ENCODE results near the gene VTI1A. TPM values are rescaled to one million over a fixed set of nuclear protein-coding genes. Genes with fewer than 3 reads are reported as not detected.

The VTI1A gene
- total and polyA plus RNA-seq, 2 of the 4 experiments (the other 2 are of a cell fraction) = 9.7 to 24.9 TPM

DNA sequence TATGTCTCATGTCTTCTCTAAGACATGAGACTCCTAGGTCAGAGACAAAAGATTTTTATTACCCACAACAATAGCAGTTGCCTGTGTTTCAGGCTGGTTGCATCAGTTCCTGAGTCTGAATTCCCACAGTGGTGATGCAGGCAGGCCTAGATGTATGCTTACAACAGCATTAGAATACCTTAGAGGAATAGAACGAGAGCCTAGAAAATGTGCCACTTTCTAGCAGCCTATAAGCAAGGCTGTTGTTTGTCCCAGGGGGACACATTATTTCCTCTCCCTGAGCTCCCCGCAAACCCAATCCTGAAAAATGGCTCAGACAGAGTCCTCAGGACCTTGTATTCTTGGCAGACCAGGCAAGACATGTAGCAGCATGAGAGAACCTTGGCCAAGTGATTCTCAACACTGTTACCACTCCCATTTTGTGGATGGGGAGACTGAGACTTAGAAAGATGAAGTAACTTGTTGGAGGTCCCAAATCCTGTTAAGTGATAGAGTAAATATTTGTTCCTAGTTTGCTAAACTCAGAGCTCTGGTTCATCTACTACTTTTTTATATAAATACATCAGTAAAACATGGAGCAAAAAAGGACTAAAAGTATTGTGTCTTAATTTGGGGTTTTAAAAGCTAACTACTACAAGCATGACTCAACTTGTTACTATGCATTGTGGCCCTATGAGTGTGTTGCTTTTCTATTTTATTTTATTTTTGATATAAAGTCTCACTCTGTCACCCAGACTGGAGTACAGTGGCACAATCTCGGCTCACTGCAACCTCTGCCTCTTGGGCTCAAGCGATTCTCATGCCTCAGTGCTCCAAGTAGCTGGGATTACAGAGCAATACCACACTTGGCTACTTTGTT lies 14.2 kb downstream of the VTI1A start:
- POLR2A ChIA-PET (ENCODE audit: unreplicated experiment) = interaction anchor here (0.7 to 0.8 kb wide), 2 partner anchors 11 to 511 kb away, joined by 3 read pairs; no protein-coding TSS in a partner anchor
- Histone ChIP-seq H3K4me3 (ENCODE audit: insufficient read depth, low read depth, low read length) (no peak overlapping the region), H3K14ac (replicated peaks; ENCODE audit: low read depth, low read length) (peak overlapping the region; percentile 77), H3K27ac (ENCODE audit: insufficient read depth, low read length) (peak overlapping the region; percentile 44; the same call in 1 of the 2 replicates), H3K79me1 (ENCODE audit: low read depth in 1 of 2, low read length in 2 of 2) (peaks cover 17 to 21% of the 10 kb centered on the region in 2 experiments), H3K9ac (ENCODE audit: low read depth, low read length) (no peak overlapping the region), H2AK9ac (replicated peaks; ENCODE audit: low read depth, low read length, poor library complexity) (no peak overlapping the region), H3K4me1 (ENCODE audit: control insufficient read depth, insufficient read depth, low read length) (0 out of 2 replicates have a peak, but pooled peaks cover 2% of the 10 kb centered on the region), H4K91ac (ENCODE audit: insufficient read depth, low read depth, low read length) (peak overlapping the region; percentile 16), H3K23ac (ENCODE audit: low read depth, low read length) (peak overlapping the region; percentile 71), H4K20me1 (ENCODE audit: insufficient read depth, low read length) (no peaks in the 10 kb centered on the region), H3K9me1 (ENCODE audit: insufficient read depth, low read length) (no peaks in the 10 kb centered on the region; the same call in 1 of the 2 replicates), H3K9me3 (ENCODE audit: control insufficient read depth, insufficient read depth, low read length) (no peaks in the 10 kb centered on the region), H2BK15ac (ENCODE audit: low read depth, low read length) (no peak overlapping the region), H3K27me3 (ENCODE audit: control insufficient read depth, insufficient read depth, low read length) (no peaks in the 10 kb centered on the region), H3K4me2 (ENCODE audit: low read depth, low read length) (no peak overlapping the region), H3K4ac (ENCODE audit: low read depth, low read length) (peak overlapping the region; percentile 50), H3K18ac (ENCODE audit: low read depth, low read length) (no peak overlapping the region), H2BK120ac (ENCODE audit: low read depth, low read length) (peak overlapping the region; percentile 73; the same call in 1 of the 2 replicates), H2BK20ac (ENCODE audit: low read depth, low read length) (peak overlapping the region; percentile 74), H3K36me3 (ENCODE audit: control insufficient read depth, insufficient read depth, low read length) (peaks cover 11% of the 10 kb centered on the region), H3K56ac (ENCODE audit: extremely low read depth, insufficient read depth, low read length) (peak overlapping the region; percentile 21; the same call in 1 of the 2 replicates), H2AFZ (replicated peaks; ENCODE audit: low read length, poor library complexity) (no peak overlapping the region), H4K5ac (ENCODE audit: low read depth, low read length) (no peak overlapping the region), H2AK5ac (ENCODE audit: low read depth, low read length) (no peak overlapping the region; the same call in 1 of the 2 replicates), H4K8ac (ENCODE audit: low read depth in 2 of 2, low read length in 2 of 2) (peak overlapping the region; percentile 19 to 52; a peak in 3 of 4 replicates), H2BK5ac (ENCODE audit: low read depth, low read length, poor library complexity, severe bottlenecking) (peak overlapping the region; percentile 81)
- CTCF ChIA-PET = no interaction called here
- dilution Hi-C loops (cut with HindIII; ENCODE audit: low sequenced_read_pairs, unreplicated experiment) = no loop called here
- BruUV-seq (replicated peaks) = no TSS peak
- peak; percentile 87 for DNase-seq
- ATAC-seq (ENCODE audit: low read depth) = peak; percentile 51; the same call in 1 of the 2 replicates
- TF ChIP-seq, protein P1, sequence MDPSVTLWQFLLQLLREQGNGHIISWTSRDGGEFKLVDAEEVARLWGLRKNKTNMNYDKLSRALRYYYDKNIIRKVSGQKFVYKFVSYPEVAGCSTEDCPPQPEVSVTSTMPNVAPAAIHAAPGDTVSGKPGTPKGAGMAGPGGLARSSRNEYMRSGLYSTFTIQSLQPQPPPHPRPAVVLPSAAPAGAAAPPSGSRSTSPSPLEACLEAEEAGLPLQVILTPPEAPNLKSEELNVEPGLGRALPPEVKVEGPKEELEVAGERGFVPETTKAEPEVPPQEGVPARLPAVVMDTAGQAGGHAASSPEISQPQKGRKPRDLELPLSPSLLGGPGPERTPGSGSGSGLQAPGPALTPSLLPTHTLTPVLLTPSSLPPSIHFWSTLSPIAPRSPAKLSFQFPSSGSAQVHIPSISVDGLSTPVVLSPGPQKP (IDR thresholded peaks at IDR 0.05; ENCODE audit: borderline replicate concordance, low read depth, low read length) = no peak
- TF ChIP-seq RCOR1 (IDR thresholded peaks at IDR 0.05; ENCODE audit: insufficient replicate concordance, low read length) (no peak), MXI1 (IDR thresholded peaks at IDR 0.05; ENCODE audit: borderline replicate concordance, low read depth, low read length) (no peak), CEBPB (IDR thresholded peaks at IDR 0.05; ENCODE audit: low read depth, low read length) (peak; percentile 95), BHLHE40 (IDR thresholded peaks at IDR 0.05; ENCODE audit: low read depth, low read length) (peak; percentile 65; the same call in 1 of the 2 replicates), RFX5 (IDR thresholded peaks at IDR 0.05; ENCODE audit: low read depth, low read length) (no peak), RAD21 (IDR thresholded peaks at IDR 0.05; ENCODE audit: low read length) (no peak), FOS (IDR thresholded peaks at IDR 0.05; ENCODE audit: low read depth, low read length) (peak; percentile 46), CHD1 (IDR thresholded peaks at IDR 0.05; ENCODE audit: low read depth, low read length) (no peak)
- TF ChIP-seq, protein P2, sequence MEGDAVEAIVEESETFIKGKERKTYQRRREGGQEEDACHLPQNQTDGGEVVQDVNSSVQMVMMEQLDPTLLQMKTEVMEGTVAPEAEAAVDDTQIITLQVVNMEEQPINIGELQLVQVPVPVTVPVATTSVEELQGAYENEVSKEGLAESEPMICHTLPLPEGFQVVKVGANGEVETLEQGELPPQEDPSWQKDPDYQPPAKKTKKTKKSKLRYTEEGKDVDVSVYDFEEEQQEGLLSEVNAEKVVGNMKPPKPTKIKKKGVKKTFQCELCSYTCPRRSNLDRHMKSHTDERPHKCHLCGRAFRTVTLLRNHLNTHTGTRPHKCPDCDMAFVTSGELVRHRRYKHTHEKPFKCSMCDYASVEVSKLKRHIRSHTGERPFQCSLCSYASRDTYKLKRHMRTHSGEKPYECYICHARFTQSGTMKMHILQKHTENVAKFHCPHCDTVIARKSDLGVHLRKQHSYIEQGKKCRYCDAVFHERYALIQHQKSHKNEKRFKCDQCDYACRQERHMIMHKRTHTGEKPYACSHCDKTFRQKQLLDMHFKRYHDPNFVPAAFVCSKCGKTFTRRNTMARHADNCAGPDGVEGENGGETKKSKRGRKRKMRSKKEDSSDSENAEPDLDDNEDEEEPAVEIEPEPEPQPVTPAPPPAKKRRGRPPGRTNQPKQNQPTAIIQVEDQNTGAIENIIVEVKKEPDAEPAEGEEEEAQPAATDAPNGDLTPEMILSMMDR (conservative IDR thresholded peaks at IDR 0.05; ENCODE audit: low read depth, low read length) = no peak
- TF ChIP-seq, protein P3, sequence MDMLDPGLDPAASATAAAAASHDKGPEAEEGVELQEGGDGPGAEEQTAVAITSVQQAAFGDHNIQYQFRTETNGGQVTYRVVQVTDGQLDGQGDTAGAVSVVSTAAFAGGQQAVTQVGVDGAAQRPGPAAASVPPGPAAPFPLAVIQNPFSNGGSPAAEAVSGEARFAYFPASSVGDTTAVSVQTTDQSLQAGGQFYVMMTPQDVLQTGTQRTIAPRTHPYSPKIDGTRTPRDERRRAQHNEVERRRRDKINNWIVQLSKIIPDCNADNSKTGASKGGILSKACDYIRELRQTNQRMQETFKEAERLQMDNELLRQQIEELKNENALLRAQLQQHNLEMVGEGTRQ (IDR thresholded peaks at IDR 0.05; ENCODE audit: low read depth, low read length) = no peak
- intact Hi-C loops (cut with micrococcal nuclease) = no loop called here
- in situ Hi-C loops (cut with MboI; ENCODE audit: low sequenced_read_pairs) = no loop called here
- WGBS, 2 experiments (ENCODE audit: extremely low coverage in 2 of 2, insufficient read length in 1 of 2) = no CpG with 5 or more reads among the region's 4 CpGs

Data from IMR-90 (cell line).